WERI-Rb-1 (cell line): ENCODE results near the gene HOXA11.
A peak's percentile ranks its signal among the peaks of the same experiment; 100 is the strongest.

Source experiments
- DNase-seq: peaks from one replicate; pipeline ENCODE4 v3.0.0-alpha.2; 2020
- H3K27ac ChIP-seq: fragments of 250-450 bp; sonication (Bioruptor Pico); 2 replicates; pipeline ENCODE4 v1.5.1; 2020; ENCODE audit warnings: mild to moderate bottlenecking, moderate library complexity
- H3K27me3 ChIP-seq: fragments of 250-450 bp; sonication (Bioruptor Pico); 2 replicates; pipeline ENCODE4 v1.5.1; 2021; ENCODE audit warnings: mild to moderate bottlenecking, low read depth, moderate library complexity; ENCODE audit not compliant: insufficient read depth, severe bottlenecking
- H3K36me3 ChIP-seq: fragments of 250-450 bp; sonication (Bioruptor Pico); 2 replicates; pipeline ENCODE4 v1.5.1; 2020; ENCODE audit warnings: mild to moderate bottlenecking, moderate library complexity
- H3K4me3 ChIP-seq: 2 replicates; pipeline ENCODE4 v1.5.1; 2011; ENCODE audit warnings: low read depth, mild to moderate bottlenecking, control low read depth, low read length
- H3K9me3 ChIP-seq: fragments of 250-450 bp; sonication (Bioruptor Pico); 2 replicates; pipeline ENCODE4 v1.5.1; 2021; ENCODE audit warnings: mild to moderate bottlenecking, moderate library complexity; ENCODE audit not compliant: severe bottlenecking
- TF ChIP-seq, protein P1 (sequence below): IDR thresholded peaks from 2 replicates; pipeline ENCODE4 v1.5.1; 2011; ENCODE audit warnings: low read depth, mild to moderate bottlenecking, control low read depth, inconsistent platforms, low read length

The HOXA11 gene

DNA sequence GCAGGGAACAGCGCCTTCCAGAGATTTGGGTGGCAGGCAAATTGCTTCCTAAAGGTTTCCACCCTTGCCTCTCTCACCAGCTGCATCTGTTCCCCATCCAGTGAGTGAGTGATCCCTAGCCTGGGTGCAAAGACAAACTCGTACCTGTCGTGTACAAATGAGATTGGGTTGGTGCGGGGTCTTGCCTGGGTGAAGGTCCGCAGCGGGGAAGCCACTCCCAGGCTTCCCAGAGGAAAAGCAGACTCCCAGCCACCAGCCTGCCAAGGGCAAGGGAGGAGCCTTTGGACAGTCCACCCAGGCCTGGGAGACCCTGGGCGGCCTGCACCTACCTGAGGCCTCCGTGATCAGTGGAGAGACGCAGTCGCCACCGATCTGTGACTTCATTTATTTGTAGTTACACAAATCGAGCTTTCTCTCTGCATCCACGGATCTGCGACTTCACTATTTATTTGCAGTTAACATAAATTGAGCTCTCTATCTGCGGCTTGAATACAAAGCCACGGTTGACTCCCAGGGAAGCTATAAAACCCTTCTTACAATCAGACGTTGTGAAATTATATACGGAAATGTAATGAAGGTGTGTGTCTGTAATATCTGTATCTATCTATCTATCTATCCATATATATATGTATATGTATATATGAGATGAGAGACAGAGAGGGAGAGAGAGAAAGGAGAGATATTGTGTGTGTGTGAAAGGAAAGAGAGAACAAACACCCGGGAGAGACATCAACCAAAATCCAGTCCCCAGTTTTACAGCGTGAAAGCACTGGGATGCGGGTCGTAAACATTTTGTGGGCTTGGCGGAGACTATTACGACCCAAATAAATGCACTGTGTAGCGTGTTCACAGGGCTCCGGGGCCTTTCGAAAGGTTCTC is 25.5 kb downstream of the HOXA11 start:
- Histone ChIP-seq H3K27ac (no peak overlapping the region), H3K9me3 (peaks cover 14% of the 10 kb centered on the region), H3K27me3 (peaks cover 38% of the 10 kb centered on the region)

DNA sequence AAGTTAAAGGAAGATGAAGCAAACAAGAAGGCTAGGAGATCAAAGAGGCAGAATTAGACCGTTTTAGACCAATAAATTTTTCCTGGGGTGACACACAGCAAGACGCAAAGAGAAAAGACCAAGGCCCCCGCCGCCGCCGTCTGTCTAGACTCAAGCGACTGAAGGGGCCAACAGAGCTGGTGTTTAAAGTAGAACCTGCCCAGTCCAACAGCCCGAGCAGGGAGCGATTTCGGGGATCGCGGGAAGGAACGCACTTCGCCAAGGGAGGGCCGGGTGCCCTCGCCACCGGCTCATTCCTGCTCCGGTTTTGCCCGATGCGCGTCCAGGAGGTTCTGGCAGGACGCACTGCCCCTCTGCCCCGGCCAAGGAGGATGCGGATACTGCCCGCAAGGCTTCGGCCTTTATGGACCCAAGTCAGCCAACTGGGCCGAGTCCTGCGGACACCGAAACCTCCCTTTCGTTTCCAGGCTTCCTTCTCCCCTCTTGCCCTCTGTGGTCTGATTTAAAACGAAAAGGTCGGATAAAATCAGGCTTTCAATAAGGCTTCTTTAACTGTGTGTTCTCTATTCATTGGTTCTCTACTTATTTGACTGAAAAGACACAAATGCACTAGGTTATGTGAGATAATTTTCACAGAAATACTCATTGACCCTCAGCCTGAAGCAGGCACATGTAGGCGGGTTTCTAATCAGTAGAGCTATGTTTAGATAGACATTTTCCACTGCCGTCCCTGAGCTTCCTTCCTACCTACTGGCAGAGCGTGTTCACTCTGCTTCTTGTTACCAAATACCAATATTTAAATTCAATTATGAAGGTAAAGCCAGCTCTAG is 26.4 kb downstream of the HOXA11 start:
- H3K9me3 ChIP-seq, result peaks cover 13% of the 10 kb centered on the region
- H3K27ac ChIP-seq, result no peak overlapping the region
- TF ChIP-seq, protein P1, sequence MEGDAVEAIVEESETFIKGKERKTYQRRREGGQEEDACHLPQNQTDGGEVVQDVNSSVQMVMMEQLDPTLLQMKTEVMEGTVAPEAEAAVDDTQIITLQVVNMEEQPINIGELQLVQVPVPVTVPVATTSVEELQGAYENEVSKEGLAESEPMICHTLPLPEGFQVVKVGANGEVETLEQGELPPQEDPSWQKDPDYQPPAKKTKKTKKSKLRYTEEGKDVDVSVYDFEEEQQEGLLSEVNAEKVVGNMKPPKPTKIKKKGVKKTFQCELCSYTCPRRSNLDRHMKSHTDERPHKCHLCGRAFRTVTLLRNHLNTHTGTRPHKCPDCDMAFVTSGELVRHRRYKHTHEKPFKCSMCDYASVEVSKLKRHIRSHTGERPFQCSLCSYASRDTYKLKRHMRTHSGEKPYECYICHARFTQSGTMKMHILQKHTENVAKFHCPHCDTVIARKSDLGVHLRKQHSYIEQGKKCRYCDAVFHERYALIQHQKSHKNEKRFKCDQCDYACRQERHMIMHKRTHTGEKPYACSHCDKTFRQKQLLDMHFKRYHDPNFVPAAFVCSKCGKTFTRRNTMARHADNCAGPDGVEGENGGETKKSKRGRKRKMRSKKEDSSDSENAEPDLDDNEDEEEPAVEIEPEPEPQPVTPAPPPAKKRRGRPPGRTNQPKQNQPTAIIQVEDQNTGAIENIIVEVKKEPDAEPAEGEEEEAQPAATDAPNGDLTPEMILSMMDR, result no peak
- no peaks in the 10 kb centered on the region for H3K36me3 ChIP-seq
- peaks cover 32% of the 10 kb centered on the region for H3K27me3 ChIP-seq
- peak; percentile 6 for DNase-seq
- no peak overlapping the region for H3K4me3 ChIP-seq

More for the DNA sequence above, 25.5 kb downstream of the HOXA11 start:
- no peaks in the 10 kb centered on the region for H3K36me3 ChIP-seq
- TF ChIP-seq, protein P1, result no peak
- DNase-seq, result peak; percentile 5
- no peak overlapping the region for H3K4me3 ChIP-seq

DNA sequence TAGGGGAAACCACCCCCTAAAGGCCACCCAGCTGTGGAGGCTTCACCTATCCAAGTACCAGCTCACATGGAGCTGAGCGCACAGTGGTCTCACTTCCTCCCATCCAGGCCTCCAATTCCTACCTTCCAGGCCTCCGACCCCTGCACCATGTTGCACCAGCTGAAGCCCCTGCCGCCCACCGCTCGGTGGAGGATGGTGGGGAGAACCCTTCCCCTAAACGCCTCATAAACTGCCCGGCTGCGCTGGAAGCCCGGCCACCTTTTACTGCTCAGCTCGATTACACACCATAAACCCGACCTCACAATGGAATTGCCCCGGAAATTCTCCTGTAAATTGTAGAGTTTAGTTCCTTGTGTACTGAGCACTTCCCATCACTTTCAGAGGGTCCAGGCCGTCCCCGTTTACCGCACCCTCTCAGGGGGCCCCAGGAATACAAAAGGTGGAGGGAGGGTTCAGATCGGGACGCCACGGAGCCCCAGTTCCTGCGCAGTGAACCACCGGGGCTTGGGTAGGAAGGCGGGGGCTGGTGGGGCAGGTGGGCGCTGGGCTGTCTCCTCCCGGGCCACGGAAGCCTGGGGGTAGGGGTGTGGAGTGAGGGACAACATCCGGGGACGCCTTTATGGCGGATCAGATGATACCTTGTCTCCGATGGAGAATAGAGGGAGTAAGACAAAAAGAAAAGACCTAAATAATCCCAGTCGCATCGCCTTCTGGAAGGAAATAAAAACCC is 27.2 kb downstream of the HOXA11 start:
- Histone ChIP-seq H3K4me3 (no peak overlapping the region), H3K27me3 (peaks cover 36% of the 10 kb centered on the region), H3K36me3 (no peaks in the 10 kb centered on the region), H3K27ac (no peak overlapping the region), H3K9me3 (peaks cover 13% of the 10 kb centered on the region)
- TF ChIP-seq, protein P1, result no peak
- DNase-seq, result peak; percentile 5

DNA sequence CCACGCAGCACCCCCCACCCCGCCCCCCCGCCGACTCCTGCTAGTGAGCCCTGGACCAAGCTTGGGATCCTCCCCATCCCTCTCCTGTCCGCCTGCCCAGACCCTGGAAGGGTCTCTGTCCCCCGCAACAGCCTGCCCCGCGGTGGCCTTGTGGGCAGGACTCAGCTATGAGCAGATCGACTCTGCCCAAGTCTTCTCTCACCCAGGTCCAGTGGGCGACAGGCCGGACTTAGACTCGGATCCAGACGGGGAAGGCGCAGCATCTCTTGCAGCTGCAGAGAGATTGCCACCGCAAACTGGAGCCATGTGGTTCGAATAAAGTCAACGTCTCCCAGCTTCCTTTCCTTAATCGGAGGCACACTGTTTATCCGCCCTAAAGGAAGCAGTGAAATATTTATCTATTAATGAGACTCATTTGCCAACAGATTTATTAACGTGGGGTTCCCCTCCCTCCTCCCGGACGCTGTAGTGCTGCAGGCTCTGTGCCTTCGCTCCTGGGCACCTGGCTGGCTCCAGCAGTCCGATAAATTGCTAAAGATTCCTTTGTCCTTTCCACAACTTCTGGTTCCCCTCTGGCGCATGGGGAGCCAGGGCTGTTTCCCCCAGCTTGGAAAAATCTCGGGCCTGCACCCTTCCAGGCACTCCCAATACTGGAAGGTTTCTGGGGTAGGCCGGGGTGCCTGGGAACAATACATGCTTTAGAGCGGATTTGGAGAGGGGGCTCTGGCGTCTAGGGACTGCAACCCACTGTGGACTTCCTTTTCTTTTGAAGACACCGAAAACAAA is 27.9 kb downstream of the HOXA11 start:
- H3K4me3 ChIP-seq, result peak overlapping the region; percentile 73
- no peaks in the 10 kb centered on the region for H3K36me3 ChIP-seq
- no peak for DNase-seq
- TF ChIP-seq, protein P1, result no peak
- H3K27ac ChIP-seq, result peak overlapping the region; percentile 72
- peaks cover 13% of the 10 kb centered on the region for H3K9me3 ChIP-seq
- peaks cover 42% of the 10 kb centered on the region for H3K27me3 ChIP-seq

DNA sequence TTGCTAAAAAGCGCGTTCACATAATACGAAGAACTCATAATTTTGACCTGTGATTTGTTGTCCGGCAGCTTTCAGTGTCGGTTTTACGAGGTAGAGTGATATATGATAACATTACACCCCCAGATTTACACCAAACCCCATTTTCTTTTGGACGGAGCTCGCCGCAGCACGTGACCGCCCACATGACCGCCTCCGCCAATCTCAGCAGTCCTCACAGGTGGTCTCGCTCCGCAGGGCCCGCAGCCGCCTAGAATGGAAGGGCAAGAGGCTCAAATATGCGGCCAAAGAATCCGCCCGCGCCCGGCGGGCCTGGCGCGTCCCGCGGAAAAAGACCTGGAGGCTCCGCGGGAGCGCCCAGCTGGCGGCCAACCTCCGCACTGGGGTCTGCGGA is 28.5 kb downstream of the HOXA11 start, which contains the start of gene HOXA7:
TSS of gene HOXA7 (minus strand) at position 168 of the 391 bp plus-strand sequence. CDS start at position 38, 130 bp downstream.
- no peaks in the 10 kb centered on the region for H3K36me3 ChIP-seq
- DNase-seq, result peak; percentile 75
- TF ChIP-seq, protein P1, result no peak
- H3K27me3 ChIP-seq, result peaks cover 43% of the 10 kb centered on the region
- peak within 1 kb of the TSS; percentile 73 for H3K4me3 ChIP-seq
- peaks cover 13% of the 10 kb centered on the region for H3K9me3 ChIP-seq
- peak within 1 kb of the TSS; percentile 72 for H3K27ac ChIP-seq
